HG02610 (cell line): ENCODE data around the gene GPNMB.

Experiments
- ATAC-seq: cut with Tn5 transposase; IDR thresholded peaks from one replicate; pipeline ENCODE4 v1.9.1; 2021; ENCODE audit warnings: mild to moderate bottlenecking, moderate library complexity; ENCODE audit not compliant: unreplicated experiment

The GPNMB gene

GRCh38 chr7:23268746-23269145 is 22.2 kb downstream of the GPNMB start:
- ATAC-seq, result no peak

GRCh38 chr7:23272275-23272674 is 25.7 kb downstream of the GPNMB start:
- ATAC-seq, result no peak

GRCh38 chr7:23273141-23273599 is 26.6 kb downstream of the GPNMB start:
- ATAC-seq, result peak; percentile 96

DNA sequence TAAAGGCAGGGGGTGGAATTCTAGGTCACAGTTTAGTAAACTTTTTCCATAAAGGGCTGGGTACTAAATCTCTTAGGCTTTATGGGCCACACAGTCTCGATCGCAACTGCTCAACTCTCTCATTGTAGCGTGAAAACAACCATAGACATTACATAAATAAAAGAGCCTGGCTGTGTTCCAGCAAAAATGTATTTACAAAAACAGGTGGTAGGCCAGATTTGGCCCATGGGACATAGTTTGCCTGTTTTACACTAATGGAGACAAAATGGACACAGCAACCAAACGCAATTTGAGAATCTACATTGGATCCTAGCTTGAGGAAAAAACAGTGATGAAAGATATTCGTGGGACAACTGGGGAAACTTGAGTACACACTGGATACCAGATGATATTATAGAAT is 29.3 kb downstream of the GPNMB start:
- ATAC-seq, result no peak

DNA sequence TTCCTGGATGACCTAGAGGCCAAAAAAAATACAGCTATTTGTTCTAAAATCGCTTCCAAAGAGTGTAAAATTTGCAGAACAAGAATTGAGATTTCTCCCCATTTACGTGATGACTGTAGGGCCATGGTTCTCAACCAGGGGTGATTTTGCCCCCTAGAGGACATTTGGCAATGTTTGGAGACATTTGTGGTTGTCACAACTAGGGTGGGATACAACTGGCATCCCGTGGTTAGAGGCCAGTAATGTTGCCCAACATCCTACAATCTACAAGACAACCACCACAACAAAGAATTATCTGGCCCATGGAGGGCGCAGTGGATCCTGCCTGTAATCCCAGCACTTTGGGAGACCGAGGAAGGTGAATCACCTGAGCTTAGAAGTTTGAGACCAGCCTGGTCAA is 29.8 kb downstream of the GPNMB start:
- ATAC-seq, result no peak

DNA sequence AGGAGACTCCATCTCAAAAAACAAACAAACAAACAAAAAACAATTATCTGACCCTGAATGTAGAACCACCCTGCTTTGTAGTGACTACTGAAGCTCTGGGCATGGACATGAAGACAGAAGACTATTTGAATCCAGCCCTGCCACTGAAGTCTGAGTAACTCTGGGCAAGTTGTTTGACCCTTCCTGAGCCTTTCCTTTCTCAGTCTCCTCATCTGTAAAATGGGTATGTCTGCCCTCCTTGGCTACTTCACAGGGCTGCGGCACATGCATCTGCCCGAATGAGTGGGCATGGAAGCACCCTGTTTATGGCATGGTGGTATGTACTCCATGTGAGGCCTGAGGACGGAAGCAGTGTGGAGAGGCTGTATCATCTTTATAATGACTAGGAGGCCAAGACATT is 30.4 kb downstream of the GPNMB start:
- ATAC-seq, result no peak

GRCh38 chr7:23277359-23277989 is 30.9 kb downstream of the GPNMB start:
- no peak for ATAC-seq

- no peak for ATAC-seq
These were observed 33.4 kb downstream of the GPNMB start for GRCh38 chr7:23279819-23280525.

GRCh38 chr7:23283086-23283485 is 36.5 kb downstream of the GPNMB start:
- ATAC-seq, result no peak

GRCh38 chr7:23284871-23285270 is 38.3 kb downstream of the GPNMB start:
- ATAC-seq, result no peak

DNA sequence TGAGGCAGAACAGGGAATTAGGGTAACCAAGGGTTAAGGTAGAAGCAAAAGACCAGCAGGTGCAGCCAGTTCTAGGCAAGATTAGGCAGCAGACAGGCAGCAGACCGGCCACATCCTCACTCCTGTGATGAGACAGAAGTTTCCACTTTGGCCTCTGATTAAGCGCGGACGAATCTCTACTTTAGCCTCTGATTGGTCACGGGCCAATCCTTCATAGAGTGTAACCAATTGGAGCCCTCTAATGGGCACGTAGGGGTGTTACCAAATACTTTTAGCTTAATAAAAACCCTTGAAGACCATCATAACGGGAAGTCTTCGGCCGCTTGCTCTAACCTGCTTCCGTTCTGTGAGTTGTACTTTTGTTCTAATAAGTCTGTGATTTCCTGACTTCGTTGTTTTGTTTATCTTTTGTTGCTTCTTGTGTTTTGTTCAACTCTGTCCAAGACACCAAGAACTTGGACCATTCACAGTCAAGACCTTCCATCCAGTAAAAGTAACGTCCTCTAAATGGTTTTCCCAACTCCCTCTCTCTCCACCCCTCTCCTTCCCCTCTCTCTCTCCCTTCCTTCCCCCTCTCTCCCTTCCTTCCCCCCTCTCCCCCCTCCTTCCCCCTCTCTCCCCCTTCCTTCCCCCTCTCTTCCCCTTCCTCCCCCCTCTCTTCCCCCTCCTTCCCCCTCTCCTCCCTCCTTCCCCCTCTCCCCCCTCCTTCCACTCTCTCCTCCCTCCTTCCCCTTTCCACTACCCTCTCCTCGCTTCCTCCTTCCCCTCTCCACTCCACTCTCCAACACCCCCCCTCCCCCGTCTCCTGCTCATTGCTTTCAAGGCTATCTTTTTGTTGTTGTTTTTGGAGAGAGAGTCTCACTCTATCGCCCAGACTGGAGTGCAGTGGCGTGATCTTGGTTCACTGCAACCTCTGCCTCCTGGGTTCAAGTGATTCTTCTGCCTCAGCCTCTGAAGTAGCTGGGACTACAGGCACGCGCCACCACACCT is 39.4 kb downstream of the GPNMB start:
- ATAC-seq, result no peak

- no peak for ATAC-seq
These were observed 41.0 kb downstream of the GPNMB start for GRCh38 chr7:23287612-23288011.

- ATAC-seq, result no peak
These were observed 44.4 kb downstream of the GPNMB start for GRCh38 chr7:23290993-23291392.

- no peak for ATAC-seq
These were observed 45.5 kb downstream of the GPNMB start for GRCh38 chr7:23291957-23292560.

GRCh38 chr7:23292623-23293022 is 46.0 kb downstream of the GPNMB start:
- no peak for ATAC-seq

GRCh38 chr7:23293500-23294073 is 47.0 kb downstream of the GPNMB start:
- ATAC-seq, result no peak

DNA sequence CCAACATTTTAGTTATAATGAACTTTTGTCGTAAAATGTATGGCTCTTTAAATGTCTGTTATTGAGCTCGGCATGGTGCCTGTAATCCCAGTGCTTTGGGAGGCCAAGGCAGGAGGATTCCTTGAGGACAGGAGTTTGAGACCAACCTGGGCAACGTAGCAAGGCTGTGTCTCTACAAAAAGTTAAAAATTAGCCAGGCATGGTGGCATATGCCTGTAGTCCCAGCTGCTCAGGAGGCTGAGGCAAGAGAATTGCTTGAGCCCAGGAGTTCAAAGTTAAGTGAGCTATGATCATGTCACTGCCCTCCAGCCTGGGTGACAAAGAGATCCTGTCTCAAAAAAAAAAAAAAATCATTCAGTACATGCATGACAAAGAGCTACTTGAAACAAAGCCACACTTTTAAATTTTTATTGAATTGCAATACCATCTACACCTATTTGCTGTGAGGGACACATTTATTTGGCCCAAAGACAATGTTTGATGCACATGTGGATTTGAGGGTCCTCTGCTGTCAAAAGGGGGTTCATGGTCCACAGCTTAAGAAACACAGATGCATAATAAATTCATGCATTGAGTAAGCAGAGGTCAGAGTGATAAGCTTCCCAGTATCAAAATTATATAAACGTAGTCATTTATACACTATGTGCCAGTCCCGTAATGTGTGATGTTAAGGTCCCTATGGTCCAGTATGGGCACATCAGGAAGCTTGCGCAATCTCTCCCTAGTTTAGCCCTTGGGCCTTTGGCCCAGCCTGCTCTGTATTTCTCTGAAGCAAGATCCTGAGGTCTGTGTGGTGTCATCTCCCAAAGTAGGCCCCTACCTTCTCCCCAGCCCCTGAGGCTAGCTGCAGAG is 48.2 kb downstream of the GPNMB start:
- ATAC-seq, result no peak

- ATAC-seq, result no peak
These were observed 48.8 kb downstream of the GPNMB start for GRCh38 chr7:23295401-23295697.

DNA sequence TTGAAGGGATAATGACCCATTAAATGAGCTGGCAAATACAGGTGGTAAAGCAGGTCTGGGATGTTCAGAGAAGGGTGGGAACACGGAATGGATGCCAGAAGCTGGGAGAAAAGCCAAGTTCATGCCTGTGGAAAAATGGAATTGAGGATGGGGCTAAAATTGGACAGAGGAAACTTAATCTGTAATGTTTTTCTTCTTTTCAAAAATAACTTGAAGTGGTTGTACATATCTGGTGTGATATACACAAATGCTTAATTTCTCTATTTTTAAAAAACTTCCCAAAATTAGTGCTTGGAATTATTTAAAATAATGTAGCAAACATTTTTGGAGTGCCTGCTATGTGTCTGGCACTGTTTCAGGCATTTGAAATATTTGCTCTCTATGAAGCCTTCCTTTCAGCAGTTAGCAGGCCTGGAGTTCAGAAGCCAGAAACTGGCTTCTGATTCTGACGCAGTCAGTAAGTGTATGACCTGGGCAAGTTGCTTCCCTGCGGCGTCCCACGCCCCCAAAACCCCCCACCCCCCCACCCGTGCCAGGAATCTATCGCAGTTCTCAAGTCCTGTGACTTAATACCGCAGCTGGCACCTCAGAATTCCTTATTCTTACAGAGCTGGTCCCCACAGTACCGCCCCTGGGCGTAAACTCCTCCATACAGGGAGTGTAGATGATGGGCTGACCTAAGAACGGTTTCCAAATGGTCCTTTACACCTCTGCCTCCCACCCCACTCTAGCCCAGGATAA is 51.7 kb downstream of the GPNMB start:
- no peak for ATAC-seq
